GM19351 (cell line): Measurements from ENCODE around the gene HOXB4.
A peak's percentile ranks its signal among the peaks of the same experiment; 100 is the strongest.

Experiments
- ATAC-seq: cut with Tn5 transposase; IDR thresholded peaks from one replicate; pipeline ENCODE4 v1.9.1; 2021; ENCODE audit warnings: mild to moderate bottlenecking, moderate library complexity; ENCODE audit not compliant: unreplicated experiment

HOXB4 gene

DNA sequence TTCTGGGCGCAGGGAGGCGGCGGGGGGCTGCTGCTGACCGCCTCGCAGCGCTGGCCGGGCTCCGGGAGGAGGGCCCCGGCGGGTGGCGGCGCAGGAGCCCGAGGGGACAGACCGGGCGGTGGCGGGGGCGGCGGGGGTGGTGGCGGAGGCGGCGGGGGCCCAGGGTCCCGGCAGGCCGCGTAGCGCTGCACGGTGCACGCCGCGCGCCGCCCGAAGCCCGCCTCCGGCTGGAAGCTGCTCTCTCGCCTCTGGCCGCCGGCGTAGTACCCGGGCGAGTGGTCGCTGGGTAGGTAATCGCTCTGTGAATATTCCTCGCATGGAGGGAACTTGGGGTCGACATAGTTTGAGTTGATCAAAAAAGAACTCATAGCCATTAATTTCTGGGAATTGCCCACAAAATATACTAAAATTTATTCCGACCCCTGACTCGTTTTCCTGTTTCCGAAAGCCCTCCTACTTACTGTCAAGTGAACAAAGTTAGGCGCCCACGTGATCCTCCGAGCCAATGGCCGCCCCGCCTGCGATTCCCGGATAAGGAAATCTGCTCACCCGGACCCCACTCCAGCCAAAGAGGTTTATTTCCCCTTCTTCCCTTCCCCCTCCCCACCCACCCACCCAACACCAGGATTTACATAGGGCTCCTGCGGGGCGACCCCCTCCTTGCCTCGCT, at the start of gene HOXB4:
Gene HOXB4 (minus strand): TSS at position 405 of the 670 bp plus-strand sequence. CDS start 31 bp downstream, at position 374.
- ATAC-seq, result peak; percentile 62

DNA sequence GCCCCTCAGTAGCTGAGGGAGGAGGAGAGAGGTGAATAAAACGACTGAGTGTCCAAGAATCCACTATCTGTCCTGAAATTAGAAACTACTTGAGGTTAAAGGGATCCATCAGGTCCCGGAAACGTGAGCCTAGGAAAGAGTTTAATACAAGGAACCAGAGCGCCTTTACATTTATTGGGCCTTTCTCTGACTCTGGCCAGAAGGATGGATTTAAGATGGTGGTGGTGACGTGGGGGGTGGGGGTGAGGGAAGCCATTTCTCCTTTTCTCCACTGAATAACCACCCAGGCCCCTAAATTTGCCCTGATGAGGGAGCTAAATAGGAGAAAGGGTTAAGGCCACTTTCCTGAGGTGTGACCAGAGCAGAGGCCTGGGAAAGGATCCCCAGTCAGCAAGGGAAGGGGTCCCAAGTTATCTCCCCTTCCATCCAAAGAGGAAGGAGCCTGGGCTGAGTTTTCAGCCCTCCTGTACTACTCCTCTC, 49.0 kb upstream of the HOXB4 start:
- ATAC-seq, result no peak

DNA sequence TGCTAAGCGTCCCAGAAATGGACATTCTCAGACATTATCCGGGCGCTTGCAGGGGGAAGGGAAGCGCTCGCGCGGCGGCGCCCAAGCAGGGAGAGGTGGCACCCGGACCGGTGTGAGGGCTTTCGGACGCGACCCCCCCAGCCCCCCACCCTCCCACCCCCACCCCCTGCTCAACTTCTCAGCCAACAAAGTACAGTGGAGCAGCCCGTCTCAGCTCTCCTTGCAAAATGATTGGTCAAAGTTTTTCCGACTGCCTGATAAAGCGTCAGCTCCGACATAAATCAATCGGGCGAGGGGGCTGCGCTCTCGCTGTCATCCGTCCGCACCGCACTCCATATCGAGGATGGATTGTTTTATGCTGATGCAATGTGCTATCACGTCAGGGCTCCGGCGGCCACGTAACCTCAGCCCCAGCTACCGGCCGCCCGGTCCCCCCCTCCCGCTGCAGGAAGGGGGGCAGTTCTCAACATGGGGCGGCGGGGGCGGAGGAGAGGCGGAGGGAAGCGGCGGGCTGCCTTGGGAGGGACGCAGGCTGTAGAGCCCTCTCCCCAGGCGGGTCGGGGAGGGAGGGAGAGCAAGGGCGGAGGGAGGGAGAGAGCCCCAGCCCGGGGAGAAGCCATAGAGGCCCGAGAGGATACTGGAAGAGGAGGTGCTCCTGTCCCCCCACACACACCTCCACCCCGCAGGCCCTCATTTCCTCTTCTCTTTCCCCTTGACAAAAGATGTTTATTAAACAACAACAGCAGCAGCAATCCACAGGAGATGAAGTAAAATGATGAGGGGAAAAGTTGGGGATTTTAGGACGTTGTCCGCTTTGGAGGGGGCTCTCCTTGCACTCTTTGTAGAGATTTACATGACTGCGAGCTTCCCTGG, 48.3 kb upstream of the HOXB4 start, which contains the start of gene HOXB9:
Gene HOXB9 (minus strand): TSS at position 114 of the 873 bp plus-strand sequence. CDS start 89 bp downstream, at position 25.
- ATAC-seq, result no peak

DNA sequence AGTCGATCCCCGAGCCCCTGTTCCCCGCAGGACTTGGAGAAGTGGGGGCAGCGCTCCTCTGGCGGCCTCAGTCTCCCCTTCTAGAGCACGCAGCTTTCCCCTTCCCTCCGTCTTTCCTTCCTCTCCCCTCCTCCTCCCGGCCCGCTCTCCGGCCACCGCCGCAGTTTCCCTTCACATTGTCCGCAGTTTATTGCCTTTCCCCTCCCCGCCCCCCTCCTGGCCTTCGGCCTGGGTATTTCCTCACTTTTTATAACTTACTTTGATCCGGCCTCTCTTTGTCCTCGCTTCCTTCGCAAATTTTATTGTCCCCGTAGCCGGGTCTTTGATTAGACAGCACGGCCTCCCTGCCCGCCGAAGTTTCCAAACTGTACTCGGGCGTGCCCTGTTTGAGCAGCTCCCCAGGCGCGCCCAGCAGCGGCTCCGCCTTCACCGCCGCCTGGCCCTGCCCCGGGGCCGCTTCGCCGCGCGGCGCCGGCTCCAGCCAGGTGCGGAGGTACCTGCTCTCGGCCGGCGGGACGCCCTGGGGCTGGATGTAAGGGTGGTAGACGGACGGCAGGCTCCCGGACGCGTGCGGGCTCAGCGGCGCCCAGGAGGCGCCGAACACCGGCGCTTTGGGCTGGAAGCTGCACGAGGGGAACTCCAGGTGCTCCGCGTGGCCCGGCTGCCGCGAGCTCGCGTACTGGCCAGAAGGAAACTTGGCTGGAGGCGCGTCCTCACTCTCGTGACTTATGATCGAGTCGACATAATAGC, 47.5 kb upstream of the HOXB4 start:
- ATAC-seq, result no peak

DNA sequence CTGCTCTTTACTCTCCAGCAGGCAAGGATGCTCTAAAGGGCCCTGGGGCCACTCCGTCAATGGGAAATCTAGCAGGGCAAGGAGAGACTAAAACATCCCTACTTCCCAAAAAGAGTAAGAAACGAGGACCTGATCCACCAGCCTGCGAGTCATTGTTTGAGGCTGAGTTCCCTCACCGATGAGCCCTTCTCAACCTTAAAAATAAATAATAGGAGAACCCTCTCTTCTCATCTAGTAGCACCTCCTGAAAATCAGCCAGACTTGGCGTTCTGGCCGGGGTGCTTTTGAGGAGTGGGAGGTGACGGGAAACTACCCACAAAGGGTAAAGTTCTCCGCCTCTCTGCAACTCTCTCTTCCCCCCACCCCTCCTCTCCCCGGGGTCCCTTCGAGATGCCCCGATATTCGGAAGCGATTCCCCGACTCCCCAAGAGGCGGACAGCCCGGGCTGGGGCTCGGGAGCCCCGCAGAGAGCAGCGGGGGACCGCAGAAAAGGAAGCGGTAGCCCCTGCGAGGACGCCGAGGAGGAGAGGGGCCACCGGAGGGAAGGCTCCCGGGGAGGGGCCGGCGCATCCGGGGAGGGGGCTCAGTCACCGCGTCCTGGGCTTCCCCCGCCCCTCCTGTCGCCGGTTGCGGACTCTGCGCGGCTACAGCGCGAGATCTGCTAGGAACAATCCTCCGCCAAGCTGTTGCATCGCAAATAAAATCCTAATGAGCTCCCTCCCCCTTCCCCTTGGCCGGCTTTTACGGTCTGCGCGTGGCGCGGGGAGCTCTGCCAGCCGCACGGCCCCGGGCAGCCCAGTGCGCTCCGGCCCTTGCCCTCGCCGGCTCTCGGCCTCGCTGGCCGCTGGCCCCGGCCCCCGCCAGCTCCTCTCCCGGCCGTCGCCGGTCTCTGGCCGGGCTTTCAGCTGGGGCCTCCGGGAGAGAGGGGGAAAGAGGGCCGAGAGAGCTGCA, 46.7 kb upstream of the HOXB4 start:
- ATAC-seq, result no peak

DNA sequence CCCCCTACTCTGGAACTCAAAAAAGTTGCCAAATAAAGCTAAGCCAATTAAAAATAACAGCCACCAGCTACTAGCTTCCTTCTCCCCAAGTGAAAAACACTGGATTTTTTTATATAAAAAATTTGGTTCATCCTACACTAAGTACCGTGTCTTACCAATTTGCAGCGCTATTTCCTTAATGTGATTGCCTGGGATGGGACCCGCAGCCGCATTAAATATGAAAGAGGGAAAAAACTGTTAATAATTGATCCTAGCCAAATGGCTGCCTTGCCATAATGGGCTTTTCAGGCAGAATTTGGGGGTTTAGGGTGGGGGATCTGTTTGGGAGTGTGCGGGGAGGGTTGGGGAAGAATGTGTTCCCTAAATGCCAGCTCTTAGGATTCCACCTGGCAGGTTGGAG, 46.0 kb upstream of the HOXB4 start:
- no peak for ATAC-seq

DNA sequence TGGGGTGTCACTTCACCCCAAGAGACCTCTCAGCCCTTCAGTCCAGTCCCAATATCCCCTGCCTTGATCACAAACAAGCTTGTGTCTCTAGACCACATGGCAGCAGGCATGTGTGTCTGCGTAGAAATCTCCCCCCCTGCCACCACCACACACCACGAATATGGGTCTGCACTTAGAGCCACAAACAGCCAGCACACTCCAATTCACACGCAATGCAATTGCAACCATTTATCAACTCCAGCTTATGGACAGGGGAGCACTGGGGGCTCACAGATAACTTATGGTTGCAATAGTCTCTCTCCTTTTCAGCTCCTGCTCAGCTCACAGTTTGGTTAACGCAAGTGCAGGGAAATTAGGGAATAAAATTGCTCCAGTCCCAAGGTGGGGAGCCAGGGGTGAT, 45.4 kb upstream of the HOXB4 start:
- ATAC-seq, result no peak

DNA sequence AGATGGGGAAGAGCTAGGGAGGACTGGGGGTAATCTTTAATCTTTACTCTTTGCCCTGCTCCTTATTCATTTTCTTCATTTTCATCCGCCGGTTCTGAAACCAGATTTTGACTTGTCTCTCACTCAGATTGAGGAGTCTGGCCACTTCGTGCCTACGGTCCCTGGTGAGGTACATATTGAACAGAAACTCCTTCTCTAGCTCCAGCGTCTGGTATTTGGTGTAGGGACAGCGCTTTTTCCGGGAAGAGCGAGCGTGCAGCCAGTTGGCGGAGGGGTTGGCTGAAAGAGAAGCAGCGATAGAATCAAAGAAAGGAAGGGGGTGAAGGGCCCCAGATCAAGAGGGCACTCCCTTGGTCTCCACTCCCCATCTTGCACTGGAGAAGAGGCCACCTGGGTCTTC, 44.7 kb upstream of the HOXB4 start:
- ATAC-seq, result no peak

DNA sequence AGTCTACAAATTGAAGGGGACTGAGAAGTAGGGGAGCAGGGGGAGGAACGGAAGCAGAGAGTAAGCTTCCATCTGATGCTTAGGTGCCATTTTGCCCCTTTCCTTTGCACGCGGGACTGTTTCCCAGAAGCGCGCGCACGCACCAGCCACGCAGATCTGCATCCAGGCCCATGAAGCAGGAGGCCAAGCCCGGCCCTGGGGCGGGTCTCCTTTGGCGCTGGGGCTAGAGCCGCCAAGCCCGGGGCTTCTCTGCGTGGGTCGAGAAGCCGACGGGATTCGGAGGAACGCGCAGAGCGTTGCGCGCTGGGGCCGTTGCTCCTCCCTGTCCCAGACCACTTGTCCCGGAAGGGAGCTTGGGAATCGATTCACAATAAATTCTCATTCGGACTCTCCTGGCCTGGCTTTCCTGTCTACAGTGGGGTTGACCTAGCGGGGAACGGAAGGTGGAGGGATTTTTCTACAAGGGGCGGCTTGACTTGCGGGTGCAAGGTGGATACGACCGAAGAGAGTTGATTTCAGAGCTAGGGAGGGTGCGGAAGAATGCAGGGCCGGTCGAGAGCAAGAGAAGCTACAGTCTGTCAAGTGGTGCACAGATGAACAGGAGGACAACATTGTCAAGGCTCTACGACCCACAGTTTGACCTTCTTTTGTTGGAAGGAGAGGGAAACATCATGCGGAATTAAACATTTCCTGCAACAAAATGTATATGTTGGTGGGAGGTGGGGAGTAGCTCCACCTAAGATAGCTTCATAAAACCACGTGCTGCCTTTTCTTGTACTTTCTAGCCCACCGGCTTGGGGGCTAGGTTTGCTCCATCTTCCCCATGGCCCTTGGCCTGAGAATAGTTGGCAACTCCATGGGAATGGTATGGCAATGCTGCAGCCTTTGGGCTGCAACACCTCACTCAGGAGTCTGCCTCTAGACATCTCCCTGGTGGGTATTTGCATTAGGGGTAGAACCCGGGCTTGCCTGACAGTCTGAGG, 43.6 kb upstream of the HOXB4 start:
- ATAC-seq, result no peak

DNA sequence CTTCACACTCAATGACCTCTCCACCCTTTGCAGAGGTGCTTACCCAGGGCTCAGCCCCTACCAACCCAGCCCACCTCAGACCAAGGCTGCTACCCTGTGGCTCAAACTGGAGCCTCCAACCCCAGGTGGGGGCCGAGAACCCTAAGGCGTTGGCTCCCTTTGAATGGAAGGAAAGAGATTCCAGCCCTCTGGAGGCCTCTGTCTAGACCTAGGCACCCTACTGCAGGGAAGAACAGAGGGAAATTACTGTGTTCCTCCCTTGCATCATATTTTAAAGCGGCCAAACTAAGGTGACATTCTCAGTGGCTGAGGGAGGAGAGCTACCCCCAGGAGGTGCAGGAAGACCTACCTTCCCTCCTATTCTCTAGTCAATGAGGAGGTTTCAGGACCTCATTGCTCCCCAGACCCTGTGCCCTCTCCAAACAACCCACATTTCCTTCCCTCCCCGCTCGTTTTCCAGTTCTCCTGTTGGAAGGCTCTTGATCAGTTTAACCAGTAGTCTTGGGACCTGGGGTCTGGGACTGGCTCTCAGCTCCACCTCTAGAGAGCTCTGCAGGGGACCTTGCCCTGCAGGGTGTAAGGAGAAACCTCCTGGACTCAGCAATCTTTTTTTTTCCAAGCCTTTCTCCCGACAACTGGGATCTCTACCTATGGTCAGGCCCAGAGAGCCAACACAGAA, 42.5 kb upstream of the HOXB4 start:
- no peak for ATAC-seq

DNA sequence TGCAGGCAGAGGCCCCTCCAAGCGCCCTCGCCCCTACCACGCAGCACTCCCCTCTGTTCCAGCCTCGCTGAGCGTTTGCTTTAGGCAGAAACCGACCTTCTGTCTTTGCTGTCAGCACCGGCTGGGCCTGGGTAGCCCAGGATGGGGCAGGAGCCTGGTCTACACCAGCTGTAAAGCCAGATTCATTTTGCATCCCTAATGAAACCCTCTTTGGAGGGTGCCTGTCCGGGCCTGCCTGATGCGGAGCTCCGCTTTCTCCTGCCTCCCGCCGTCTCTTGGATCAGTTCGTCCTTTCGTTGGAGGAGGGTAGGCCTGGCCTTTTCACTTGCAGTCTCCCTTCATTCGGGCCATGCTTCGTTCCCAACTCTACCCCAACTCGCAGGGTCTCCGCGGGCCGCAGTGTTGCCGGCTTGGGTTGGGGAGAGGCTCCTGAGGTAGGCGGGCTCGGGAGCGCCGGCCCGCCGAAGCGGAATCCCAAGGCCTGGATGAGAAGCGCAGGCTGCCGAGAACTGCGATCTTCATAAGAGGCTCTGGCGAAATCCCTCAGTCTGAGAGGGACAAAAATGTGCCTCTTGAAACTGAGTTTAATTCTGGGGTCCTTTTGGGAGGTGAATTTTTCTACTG, 41.8 kb upstream of the HOXB4 start:
- ATAC-seq, result no peak

DNA sequence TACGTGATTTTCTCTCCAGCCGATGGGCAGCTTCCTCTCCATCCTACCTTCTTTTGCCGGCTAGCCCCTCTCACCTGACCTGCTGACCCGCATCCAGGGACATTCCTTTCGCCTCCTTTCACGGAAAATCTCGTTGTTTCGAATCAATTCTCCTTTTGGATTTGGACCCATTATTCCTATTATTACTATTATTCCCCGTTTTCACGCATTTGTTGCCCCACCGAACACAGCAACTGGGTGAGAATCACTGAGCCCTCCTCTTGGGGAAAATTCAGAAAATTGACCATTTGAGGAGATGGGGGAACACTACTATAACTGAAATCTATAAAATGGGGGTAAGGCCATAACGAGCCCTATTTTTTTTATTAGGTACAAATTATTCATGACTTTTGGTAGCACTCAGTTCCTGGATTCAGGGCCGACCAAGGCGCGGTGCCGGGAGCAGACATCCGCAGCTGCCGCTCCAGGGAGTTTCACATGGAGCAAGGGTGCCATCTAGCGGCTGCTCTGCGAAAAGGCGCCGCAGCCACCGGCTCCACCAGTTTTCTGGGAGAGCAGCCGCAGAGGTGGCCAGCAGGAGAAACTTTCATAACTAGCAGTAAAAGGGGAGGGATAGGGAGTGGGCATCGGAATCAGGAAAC, 40.2 kb upstream of the HOXB4 start:
- no peak for ATAC-seq

DNA sequence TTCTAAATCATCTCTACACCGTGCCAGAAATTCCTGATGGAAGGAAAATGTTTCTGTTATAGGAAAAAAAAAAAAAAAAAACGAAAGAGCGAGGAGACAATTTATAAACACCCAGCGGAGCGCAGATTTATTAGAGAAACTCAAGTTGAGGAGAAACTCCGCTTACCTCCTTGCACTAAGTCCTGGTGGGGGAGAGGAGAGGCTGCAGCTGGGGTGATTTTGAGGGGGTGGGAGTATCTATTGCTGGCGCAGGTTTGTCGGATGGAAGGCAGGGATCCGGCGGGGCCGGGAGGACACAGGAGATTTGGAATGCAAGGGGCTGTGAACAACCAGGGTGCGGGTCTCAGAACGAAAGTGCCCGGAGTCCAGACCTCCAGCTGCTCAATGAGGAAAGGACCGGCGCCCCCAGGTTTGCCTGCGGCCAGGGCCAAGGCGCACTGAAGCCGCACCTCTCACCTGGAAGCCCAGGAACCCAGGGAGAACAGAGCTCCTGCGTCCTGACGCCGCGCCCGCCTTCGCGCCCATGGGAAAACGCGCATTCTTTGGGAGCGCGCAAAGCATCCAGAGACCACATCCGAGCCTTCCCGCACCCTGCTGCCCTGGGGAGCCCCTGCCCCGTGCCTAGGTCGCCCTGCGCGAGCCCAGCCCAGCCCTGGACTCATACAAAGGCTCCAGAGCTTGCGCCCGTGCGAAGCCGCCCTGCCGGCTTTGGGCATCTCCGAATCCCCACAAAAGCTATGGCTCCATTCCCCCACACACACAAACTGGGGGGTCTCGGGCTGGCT, 39.5 kb upstream of the HOXB4 start:
- no peak for ATAC-seq

DNA sequence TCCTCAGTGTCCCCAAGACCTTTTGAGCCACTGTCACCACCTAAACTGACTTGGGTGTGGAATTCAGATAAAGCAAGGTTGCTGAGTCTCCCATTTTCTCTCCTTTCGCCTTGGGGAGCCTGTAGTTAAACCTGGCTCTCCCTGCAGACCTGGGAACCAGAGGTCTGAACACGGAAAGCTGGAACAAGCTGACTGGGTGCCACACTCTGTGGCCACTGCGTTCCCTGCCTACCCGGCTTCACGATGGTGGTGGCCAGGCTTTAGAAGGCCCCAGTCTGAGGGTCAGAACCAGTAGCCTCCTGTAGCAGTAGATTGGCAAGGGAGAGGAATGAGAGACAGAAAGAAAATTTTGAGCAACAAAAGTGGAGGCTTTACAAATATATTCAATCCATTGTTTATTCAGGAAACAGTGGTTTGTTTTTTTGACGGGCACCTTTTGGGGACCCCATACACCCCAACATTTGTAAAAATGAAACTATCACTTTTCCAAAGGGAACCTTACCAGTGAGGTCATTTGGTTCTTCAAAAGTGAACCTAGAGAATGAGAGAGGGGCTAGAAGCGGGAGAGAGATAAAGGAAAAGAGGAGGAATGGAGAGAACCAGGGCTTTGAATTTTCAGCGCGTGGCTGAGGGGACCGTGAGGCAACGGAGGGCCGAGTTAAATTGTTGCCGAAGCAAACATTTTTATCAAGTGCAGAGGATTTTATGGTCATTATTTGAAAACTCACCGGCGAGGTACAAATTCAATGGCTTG, 38.7 kb upstream of the HOXB4 start:
- no peak for ATAC-seq

DNA sequence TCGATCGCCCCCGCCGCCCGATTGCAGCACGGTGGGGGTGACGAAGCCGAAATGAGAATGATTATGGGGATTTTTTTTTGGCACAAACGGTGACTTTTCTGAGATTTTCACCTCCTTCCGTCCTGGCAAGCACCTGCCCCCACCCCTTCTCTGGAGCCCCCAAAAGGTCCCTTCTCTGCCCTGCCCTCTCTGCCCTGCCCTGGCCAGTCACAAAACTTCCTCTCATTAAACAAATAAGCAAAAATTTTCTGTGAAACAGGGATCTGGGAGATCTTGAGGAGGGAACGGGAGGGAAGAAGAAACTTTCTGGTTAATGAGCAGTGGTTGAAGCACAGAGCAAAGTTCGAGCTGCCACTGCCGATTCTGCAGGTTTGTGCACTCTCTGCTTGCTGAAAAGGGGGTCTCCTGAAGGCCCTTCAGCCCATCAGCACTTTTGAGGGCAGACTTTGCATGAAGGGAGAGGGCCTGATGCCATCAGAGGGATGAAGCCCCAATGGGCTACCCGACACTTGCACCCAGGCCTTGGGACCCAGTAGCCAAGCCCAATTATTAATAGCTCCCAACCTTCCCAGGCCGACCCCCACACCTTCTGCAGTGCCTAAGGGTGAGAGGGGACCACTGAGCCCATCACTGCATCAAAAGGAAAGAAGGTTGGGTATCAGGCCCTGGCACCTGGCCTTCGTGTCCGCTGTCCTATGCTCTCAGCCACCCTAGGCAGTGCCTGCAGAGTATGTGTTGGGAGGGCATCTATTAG, 38.0 kb upstream of the HOXB4 start:
- no peak for ATAC-seq
